GM10847 (cell line): Measurements from ENCODE around the gene TECPR2.

Source experiments
- POLR2A ChIP-seq: IDR thresholded peaks from 2 replicates; pipeline ENCODE4 v1.6.1; 2011; ENCODE audit not compliant: insufficient read length; ENCODE audit errors: extremely low read depth

The TECPR2 gene

DNA sequence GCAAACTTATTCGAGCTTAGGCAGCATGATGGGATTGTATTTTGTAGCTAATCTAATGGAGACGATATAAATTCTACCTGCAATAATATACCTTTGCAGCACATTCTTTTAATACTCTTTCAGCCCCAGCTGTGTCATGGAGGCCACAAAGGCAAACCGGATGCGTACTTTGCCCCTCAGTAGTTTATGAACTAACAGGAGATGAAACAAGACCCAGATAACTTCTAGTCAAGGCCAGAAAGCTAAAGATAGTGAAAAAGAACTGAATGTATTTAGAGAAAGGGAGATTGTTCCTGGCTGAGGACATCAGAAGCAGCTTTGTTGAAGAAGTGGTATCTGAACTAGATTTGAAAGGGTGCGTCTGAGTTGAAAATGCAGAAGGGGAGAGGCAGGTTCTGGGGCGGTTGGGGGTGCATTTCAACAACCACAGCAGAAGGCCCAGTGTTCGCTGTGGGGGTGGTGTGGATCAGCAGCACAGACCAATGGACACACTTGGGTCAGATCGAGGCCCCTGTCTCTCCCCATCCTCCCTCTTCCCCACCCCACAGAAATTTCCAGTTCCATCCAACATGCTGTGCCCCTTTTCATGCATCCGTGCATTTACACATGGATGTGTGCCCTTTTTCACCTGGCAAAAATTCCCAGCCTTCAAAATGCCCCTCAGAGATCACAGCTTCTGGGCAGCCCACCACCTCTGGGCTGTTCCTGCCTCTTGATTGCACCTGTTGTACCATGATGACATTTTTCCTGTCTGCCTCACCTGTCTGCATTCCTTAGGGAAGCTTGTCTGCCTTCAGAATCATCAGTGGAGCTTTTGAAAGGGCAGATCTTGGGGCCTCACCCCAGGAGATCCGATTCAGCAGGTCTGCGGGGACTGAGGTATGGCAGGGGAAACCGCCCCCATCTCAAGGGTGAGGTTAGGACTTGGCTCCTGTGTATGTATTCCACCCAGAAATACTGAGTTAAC, 41.0 kb upstream of the TECPR2 start:
- no peak for TF ChIP-seq POLR2A

DNA sequence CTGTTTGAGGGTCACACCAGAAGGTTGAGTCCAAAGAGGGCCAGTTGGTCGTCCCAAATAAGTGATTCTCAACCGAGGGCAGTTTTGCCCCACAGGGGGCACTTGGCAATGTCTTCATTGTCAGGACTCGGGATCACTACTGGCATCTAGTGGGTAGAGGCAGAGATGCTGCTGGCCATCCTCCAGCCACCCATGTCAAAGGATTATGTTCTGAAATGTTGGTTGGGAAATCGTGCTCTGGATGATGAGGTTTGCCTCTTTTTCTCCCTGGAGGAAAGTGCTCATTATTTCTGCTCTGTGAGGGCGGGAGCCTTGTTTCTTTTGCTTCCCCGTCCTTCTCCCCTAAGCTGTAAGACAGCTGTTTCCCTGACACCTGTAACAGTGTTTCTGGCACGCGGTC, 39.6 kb upstream of the TECPR2 start:
- TF ChIP-seq POLR2A: no peak

DNA sequence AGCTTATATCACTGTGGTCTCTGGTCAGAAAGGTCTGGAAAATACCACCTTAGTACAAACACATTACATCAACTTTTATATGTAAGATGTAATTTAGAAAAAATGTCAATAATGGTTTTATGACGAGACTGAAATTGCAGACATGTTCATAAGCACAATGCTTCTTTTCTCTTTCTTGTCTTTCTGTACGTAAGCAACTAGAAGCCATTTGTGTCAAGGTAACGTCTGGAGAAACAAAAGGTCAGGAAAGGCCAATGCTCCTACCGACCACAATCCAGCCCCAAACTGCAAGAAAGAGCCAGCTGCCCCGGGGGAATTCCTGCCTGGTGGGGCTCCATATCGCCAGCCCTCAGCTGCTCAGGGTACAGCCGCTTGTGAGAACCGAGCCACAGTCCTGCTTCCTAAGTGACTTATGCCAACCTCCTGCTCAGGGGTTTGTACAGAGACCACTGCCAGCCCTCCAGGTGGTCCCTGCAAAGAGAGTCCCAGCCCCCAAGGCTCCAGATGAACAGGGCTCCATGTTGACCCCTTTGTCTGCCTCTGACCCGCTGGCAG, 36.9 kb upstream of the TECPR2 start:
- TF ChIP-seq POLR2A: no peak

DNA sequence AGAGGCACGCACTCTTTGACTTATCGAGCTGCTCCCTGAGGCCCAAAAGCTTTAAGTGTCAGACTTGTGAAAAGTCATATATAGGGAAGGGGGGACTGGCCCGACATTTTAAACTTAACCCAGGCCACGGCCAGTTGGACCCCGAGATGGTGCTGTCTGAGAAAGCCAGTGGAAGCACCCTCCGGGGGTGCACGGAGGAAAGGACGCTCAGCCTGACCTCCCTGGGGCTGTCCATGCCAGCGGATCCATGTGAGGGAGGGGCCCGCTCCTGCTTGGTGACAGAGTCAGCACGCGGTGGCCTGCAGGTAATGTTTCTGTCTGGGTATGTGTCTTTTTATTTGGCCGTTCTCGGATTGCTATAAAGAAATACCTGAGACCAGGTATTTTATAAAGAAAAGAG, 36.2 kb upstream of the TECPR2 start:
- TF ChIP-seq POLR2A: no peak

DNA sequence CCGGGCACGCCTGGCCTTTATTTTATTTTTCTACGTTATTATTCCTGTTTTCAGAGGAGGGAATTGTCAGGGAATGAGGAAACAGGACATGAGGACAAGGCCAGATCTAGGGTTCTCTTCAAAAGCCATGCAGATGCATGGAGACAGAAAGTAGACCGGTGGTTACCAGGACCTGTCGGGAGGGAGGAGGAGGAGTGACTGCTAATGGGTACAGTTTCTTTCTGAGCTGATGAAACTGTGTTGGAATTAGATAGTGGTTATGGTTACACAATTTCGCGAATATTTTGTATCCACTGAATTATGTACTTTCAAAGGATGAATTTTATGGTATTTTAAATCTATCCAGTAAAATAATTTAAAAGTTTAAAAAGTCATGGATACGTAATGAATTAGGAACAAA, 31.9 kb upstream of the TECPR2 start:
- no peak for TF ChIP-seq POLR2A

DNA sequence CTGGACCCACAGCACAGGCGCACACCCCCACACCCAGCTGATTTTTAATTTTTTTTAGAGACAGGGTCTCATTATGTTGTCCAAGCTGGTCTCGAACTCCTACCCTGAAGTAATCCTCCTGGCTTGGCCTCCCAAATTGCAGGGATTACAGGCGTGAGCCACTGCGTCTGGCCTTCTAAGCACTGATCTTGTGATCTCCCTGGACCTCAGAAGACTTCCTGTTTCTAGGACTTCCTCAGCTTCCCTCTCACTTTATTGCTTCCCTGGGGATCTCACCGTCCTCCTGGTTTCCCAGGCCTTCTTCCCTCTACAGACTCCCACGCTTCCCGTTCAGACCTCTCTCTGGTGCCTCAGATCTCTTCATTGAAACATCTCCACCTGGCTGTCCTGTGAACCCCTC, 29.4 kb upstream of the TECPR2 start:
- TF ChIP-seq POLR2A: no peak

DNA sequence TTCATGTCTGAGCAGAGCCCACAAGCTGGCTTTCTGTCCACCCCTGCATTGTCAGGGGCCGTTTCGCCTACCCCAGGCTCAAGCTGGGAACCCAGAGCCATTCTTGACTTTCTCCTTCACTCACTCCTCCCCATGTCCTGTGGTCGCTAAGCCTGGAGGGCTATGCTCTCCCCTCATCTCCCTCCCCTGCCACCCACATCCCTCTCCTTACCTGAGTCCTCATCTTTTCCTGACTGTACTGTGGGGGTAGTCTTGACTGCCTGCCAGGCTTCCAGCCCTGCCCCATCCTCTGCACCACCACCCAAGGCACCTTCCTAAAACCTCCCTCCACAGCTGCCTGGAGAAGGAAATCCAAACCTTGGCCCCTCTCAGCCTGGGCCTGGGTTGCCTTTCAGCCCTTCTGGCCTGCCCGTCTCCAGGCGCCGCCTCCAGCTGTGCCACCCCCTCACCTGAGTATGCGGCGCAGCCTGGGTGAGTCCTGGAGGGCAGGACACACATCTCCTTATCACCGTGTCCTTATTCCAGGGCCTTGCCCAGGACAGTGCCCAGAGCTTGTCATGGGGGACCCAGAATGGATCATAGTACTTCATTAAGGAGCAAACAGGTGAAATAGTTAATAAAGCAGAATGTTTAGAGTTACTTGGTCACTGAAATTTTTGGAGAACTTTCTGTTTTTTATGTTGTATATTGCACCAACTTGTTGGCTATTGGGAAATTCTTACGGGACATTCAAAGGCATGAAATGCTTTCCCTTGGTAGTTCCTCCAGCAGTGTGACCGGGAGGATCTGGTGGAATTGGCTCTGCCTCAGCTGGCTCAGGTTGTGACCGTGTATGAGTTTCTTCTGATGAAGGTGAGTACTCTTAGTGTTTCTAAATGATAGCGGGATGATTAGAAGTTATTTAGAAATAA, 28.7 kb upstream of the TECPR2 start:
- no peak for TF ChIP-seq POLR2A

DNA sequence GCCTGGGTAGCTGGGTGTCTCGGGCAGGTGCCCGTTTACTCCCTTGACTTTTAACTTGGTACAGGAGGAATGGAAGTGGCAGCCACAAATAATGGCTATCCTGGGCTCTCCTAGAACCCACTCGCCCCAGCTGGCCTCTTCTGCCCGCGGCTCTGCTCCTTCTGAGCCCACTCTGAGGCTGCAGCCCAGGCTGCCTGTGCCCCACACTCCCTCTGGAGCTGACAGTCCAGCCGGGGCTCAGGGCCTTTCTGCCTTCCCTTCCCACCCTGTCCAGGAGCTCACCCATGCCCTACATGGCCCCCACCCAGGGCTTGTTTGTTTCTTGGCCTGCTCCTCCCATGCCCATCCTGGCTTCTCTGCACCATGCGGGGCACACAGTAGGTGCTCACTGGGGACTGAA, 27.6 kb upstream of the TECPR2 start:
- no peak for TF ChIP-seq POLR2A

DNA sequence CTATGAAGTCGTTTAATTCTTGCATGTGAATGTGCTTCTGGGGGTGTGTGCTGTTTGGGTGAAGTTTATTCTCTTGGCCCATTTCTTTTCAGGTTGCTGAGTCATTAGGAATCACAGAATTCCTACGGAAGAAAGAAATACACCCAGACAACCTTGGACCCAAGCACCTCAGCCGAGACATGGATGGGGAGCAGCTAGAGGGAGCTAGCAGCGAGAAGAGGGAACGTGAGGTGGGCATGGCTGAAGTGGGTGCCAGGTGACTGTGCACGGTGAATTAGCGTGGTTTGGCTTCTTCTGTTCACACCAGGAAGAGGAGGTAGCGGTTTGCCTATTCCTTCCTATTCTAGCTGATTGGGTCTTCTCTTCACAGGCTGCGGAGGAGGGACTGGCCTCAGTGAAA, 24.0 kb upstream of the TECPR2 start:
- TF ChIP-seq POLR2A: no peak

DNA sequence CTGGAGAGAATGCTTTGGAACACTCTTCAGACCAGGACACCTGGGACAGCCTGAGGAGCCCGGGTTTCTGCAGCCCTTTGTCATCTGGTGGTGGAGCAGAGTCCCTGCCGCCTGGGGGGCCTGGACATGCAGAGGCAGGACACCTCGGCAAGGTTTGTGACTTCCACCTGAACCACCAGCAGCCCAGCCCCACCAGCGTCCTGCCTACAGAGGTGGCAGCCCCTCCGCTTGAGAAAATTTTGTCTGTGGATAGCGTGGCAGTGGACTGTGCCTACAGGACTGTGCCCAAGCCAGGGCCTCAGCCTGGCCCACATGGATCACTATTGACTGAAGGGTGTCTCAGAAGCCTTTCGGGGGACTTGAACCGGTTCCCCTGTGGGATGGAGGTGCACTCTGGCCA, 21.2 kb upstream of the TECPR2 start:
- TF ChIP-seq POLR2A: no peak

DNA sequence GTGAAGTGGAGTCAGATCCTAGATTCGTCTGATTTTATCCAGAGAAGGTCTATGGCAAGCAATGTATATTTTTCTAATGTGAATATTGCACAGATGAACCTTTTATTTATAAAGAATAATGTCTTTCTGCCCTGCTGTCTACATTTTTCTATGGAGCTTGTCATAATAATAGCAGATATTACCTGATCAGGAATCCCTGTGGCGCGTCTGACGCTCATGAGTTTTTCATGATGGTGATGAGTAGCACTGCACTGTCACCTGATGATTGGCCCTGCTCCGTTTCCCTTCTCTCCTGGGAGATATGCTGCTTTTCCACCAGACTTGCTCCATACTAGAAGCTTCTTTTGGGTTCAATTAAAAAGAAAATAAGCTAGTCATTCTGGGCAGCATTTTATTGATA, 20.5 kb upstream of the TECPR2 start:
- TF ChIP-seq POLR2A: no peak

DNA sequence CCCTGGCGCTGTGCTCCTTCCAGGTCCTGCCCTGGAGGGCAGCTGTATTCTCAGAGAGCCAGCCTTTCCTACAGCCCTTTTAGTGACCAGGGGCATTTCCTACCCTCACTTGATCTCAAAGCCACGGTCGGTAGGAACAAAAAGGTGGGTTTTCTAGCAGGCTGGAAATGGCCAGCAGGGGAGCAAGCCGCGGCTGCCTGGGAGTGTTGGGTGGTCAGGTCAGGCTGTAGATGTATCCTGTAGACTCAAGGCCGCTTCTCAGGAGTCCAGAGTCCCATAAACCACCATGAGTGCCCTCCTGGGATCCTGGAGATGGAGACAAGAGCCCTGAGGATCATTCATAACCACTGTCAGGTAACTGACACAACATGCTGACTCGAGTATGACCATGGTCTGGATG, 18.7 kb upstream of the TECPR2 start:
- no peak for TF ChIP-seq POLR2A

DNA sequence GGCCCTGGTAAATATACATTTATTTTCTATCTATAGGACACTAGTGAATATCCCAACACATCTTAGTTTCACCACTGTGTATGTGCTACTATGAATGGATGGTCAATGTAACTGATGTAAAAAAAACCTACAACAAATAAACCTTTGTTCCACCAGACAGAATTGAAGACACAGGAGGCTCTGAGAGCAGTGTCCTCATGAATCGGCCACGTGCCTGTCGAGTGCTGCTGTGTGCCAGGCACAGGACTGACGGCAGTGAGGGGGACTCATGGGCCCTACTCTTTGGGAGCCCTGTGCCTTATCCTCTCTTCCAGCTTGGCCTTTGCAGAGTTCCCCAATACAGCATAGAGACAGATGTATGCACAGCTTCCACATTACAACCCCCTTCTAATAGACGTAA, 18.3 kb upstream of the TECPR2 start:
- no peak for TF ChIP-seq POLR2A

DNA sequence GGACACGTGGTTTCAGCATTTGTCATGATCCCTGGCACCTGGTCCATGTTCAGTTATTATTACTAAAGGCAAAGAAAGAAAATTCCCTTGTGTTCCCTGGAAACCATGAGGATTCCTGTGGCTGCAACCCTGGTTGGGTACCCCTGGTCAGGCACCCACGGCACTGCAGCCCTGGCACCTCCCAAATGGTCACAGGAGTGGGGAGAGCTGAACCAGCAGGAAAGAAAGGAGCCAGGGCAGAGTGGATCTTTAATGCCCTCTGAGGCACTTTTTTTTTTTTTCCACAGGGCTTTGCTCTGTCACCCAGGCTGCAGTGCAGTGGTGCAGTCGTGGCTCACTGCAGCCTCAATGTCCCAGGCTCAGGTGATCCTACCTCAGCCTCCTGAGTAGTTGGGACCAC, 17.5 kb upstream of the TECPR2 start:
- no peak for TF ChIP-seq POLR2A

DNA sequence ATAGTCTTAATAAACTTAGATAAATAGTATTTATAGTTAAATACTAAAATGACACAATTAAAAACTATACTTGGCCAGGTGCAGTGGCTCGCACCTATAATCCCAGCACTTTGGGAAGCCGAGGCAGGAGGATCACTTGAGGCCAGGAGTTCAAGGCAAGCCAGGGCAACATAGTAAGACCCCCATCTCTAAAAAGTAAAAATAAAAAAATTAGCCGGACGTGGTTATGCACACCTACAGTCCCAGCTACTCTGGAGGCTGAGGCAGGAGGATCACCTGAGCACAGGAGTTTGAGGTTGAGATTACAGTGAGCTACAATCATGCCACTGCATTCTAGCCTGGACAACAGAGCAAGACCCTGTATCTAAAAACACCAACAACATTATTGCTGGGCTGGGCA, 16.1 kb upstream of the TECPR2 start:
- TF ChIP-seq POLR2A: no peak

DNA sequence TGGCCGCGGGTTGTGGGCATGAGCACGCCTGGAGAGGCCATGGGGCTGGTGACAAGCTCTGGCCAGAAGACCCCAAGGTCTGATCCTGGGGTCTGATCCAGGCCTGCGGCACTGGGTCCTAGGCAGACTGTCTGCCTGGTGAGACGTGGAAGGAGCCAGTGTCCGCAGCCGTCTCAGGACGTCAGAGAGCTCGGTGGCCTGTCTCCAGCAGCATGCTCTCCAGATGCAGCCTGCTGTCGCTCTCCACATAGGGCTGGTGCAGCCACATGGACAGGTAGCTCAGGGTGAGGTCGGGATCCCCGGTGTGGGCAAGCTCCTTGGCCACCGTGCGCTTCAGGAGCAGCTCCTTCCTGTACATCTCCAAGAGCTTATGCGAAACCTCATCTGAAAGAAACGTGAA, 14.4 kb upstream of the TECPR2 start:
- no peak for TF ChIP-seq POLR2A
